IMR-90 (cell line): Measurements from ENCODE around the gene CHMP4B.
A peak's percentile ranks its signal among the peaks of the same experiment; 100 is the strongest.

Experiments
- BHLHE40 ChIP-seq: fragments of 150-350 bp; IDR thresholded peaks from 2 replicates; pipeline ENCODE4 v1.6.1; 2016; ENCODE audit warnings: mild to moderate bottlenecking, low read depth, low read length
- CEBPB ChIP-seq: IDR thresholded peaks from 2 replicates; pipeline ENCODE4 v1.6.1; 2012; ENCODE audit warnings: low read depth, low read length, improper control_type of control experiment
- CHD1 ChIP-seq: IDR thresholded peaks from 2 replicates; pipeline ENCODE4 v1.6.1; 2012; ENCODE audit warnings: low read depth, low read length, improper control_type of control experiment
- FOS ChIP-seq: fragments of 150-350 bp; IDR thresholded peaks from 2 replicates; pipeline ENCODE4 v1.6.1; 2016; ENCODE audit warnings: low read depth, low read length
- MXI1 ChIP-seq: IDR thresholded peaks from 2 replicates; pipeline ENCODE4 v1.6.1; 2012; ENCODE audit warnings: low read depth, mild to moderate bottlenecking, low read length, moderate library complexity, borderline replicate concordance
- POLR2A ChIP-seq: IDR thresholded peaks from 2 replicates; pipeline ENCODE4 v1.6.1; 2012; ENCODE audit warnings: mild to moderate bottlenecking, low read depth, low read length
- RAD21 ChIP-seq: IDR thresholded peaks from 2 replicates; pipeline ENCODE4 v1.6.1; 2012; ENCODE audit warnings: low read length, improper control_type of control experiment
- RFX5 ChIP-seq: IDR thresholded peaks from 2 replicates; pipeline ENCODE4 v1.8.0; 2012; ENCODE audit warnings: low read depth, mild to moderate bottlenecking, low read length, moderate library complexity
- SMC3 ChIP-seq: fragments of 150-350 bp; IDR thresholded peaks from 2 replicates; pipeline ENCODE4 v1.6.1; 2016; ENCODE audit warnings: low read depth, mild to moderate bottlenecking, antibody characterized with exemption, low read length, moderate library complexity
- TF ChIP-seq, protein P1 (sequence below): conservative IDR thresholded peaks from 2 replicates; pipeline ENCODE4 v1.5.1; 2012; ENCODE audit warnings: mild to moderate bottlenecking, low read depth, low read length, improper control_type of control experiment
- TF ChIP-seq, protein P2 (sequence below): fragments of 150-350 bp; IDR thresholded peaks from 2 replicates; pipeline ENCODE4 v1.6.1; 2016; ENCODE audit warnings: low read depth, mild to moderate bottlenecking, low read length, moderate library complexity, borderline replicate concordance

DNA sequence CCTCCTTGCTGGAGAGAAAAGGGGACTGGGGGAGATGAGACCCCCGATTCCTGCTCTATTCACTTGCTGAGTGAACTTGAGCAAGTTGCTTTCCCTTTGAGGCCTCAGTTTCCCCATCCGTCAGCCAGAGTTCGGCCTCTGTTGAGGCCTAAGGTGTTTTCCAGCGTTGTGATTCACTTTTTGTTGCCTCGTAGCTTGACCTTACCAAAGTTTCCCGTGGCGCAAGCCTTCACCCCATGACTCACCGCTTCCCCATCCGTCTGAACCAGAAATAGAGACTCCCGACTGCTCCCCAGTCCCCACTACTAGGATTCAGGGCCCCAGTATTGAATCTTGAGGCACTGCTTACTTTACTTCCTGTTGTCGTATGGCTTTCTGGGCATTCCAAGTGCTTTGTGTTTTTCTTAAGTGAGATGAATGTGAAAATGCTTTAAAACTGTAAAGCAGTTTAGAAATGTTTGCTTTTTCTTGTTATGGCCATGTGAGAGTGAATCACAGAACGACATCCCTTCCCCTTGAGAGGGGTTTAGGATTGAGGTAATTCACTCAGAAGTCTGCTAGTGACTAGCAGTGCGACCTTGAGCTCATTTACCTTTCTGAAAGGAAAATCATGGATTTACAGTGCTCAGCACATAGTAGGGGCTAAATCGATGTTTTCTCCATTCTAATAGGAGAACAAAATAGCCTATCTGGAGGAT lies 1.2 kb downstream of the CHMP4B start:
- TF ChIP-seq, protein P1, sequence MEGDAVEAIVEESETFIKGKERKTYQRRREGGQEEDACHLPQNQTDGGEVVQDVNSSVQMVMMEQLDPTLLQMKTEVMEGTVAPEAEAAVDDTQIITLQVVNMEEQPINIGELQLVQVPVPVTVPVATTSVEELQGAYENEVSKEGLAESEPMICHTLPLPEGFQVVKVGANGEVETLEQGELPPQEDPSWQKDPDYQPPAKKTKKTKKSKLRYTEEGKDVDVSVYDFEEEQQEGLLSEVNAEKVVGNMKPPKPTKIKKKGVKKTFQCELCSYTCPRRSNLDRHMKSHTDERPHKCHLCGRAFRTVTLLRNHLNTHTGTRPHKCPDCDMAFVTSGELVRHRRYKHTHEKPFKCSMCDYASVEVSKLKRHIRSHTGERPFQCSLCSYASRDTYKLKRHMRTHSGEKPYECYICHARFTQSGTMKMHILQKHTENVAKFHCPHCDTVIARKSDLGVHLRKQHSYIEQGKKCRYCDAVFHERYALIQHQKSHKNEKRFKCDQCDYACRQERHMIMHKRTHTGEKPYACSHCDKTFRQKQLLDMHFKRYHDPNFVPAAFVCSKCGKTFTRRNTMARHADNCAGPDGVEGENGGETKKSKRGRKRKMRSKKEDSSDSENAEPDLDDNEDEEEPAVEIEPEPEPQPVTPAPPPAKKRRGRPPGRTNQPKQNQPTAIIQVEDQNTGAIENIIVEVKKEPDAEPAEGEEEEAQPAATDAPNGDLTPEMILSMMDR: no peak
- TF ChIP-seq MXI1 (peak; percentile 40; the same call in 1 of the 2 replicates), CEBPB (peak; percentile 91), FOS (peak; percentile 96), POLR2A (peak; percentile 10; the same call in 1 of the 2 replicates), RAD21 (no peak), SMC3 (no peak), CHD1 (no peak), BHLHE40 (peak; percentile 37; the same call in 1 of the 2 replicates), RFX5 (no peak)
- TF ChIP-seq, protein P2, sequence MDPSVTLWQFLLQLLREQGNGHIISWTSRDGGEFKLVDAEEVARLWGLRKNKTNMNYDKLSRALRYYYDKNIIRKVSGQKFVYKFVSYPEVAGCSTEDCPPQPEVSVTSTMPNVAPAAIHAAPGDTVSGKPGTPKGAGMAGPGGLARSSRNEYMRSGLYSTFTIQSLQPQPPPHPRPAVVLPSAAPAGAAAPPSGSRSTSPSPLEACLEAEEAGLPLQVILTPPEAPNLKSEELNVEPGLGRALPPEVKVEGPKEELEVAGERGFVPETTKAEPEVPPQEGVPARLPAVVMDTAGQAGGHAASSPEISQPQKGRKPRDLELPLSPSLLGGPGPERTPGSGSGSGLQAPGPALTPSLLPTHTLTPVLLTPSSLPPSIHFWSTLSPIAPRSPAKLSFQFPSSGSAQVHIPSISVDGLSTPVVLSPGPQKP: no peak
